ENCODE data around the gene SHCBP1. TPM values are rescaled to one million over a fixed set of nuclear protein-coding genes. Genes with fewer than 3 reads are reported as not detected.
"Not testable (repeated sequence)": the region's sequence is repeated elsewhere in the genome, so short reads cannot be mapped to it uniquely, and the experiment has no call there.

SHCBP1 gene
- total RNA-seq, 1 experiment from 2014 or later = 54.8 TPM

GRCh38 chr16:46632778-46633733 lies 11.9 kb upstream of the SHCBP1 start:
- H3K4me3 Mint-ChIP-seq (ENCODE audit: low read depth, unreplicated experiment) = no peak overlapping the region
- CTCF ChIA-PET = interaction anchor here (0.6 kb wide), 1 partner anchor 85 kb away, joined by 3 read pairs; no protein-coding TSS in a partner anchor

GRCh38 chr16:46629331-46630219 lies 8.4 kb upstream of the SHCBP1 start:
- peak; percentile 35 for DNase-seq
- CTCF ChIA-PET = interaction anchor here (1.2 kb wide), 1 partner anchor 60 kb away, joined by 5 read pairs; the partner anchor contains the start of gene ORC6
- H3K4me3 Mint-ChIP-seq (ENCODE audit: low read depth, unreplicated experiment) = no peak overlapping the region
- peaks cover 11% of the 10 kb centered on the region for H3K27me3 Mint-ChIP-seq (ENCODE audit: unreplicated experiment)
- H3K36me3 Mint-ChIP-seq (ENCODE audit: insufficient read depth, unreplicated experiment) = no peaks in the 10 kb centered on the region
- H3K4me1 Mint-ChIP-seq (ENCODE audit: low read depth, unreplicated experiment) = peaks cover 11% of the 10 kb centered on the region
- H3K27ac Mint-ChIP-seq (ENCODE audit: unreplicated experiment) = no peak overlapping the region
- TF ChIP-seq CTCF (IDR thresholded peaks at IDR 0.05; ENCODE audit: unreplicated experiment) = no peak
- intact Hi-C loops (cut with micrococcal nuclease; ENCODE audit: unreplicated experiment) = no loop called here
- no peaks in the 10 kb centered on the region for H3K9me3 Mint-ChIP-seq (ENCODE audit: low read depth, unreplicated experiment)
- BruUV-seq (replicated peaks) = no TSS peak

More at GRCh38 chr16:46632778-46633733, 11.9 kb upstream of the SHCBP1 start:
- intact Hi-C loops (cut with micrococcal nuclease; ENCODE audit: unreplicated experiment) = no loop called here
- no peak for DNase-seq
- Mint-ChIP-seq H3K4me1 (ENCODE audit: low read depth, unreplicated experiment) (peaks cover 11% of the 10 kb centered on the region), H3K27me3 (ENCODE audit: unreplicated experiment) (peaks cover 43% of the 10 kb centered on the region), H3K36me3 (ENCODE audit: insufficient read depth, unreplicated experiment) (no peaks in the 10 kb centered on the region), H3K9me3 (ENCODE audit: low read depth, unreplicated experiment) (no peaks in the 10 kb centered on the region), H3K27ac (ENCODE audit: unreplicated experiment) (no peak overlapping the region)
- BruUV-seq (replicated peaks) = no TSS peak
- no peak for TF ChIP-seq CTCF (IDR thresholded peaks at IDR 0.05; ENCODE audit: unreplicated experiment)

GRCh38 chr16:46627746-46628145 lies 6.6 kb upstream of the SHCBP1 start:
- no TSS peak for BruUV-seq (replicated peaks)
- intact Hi-C loops (cut with micrococcal nuclease; ENCODE audit: unreplicated experiment) = no loop called here
- DNase-seq = no peak
- CTCF ChIA-PET = no interaction called here
- Mint-ChIP-seq H3K4me3 (ENCODE audit: low read depth, unreplicated experiment) (no peak overlapping the region), H3K27ac (ENCODE audit: unreplicated experiment) (no peak overlapping the region), H3K9me3 (ENCODE audit: low read depth, unreplicated experiment) (no peaks in the 10 kb centered on the region), H3K27me3 (ENCODE audit: unreplicated experiment) (peaks cover 8% of the 10 kb centered on the region), H3K36me3 (ENCODE audit: insufficient read depth, unreplicated experiment) (no peaks in the 10 kb centered on the region), H3K4me1 (ENCODE audit: low read depth, unreplicated experiment) (peaks cover 11% of the 10 kb centered on the region)
- TF ChIP-seq CTCF (IDR thresholded peaks at IDR 0.05; ENCODE audit: unreplicated experiment) = no peak

- BruUV-seq (replicated peaks); H3K27ac Mint-ChIP-seq (ENCODE audit: unreplicated experiment); H3K36me3 Mint-ChIP-seq (ENCODE audit: insufficient read depth, unreplicated experiment); H3K4me3 Mint-ChIP-seq (ENCODE audit: low read depth, unreplicated experiment); DNase-seq; H3K27me3 Mint-ChIP-seq (ENCODE audit: unreplicated experiment); CTCF ChIA-PET; H3K9me3 Mint-ChIP-seq (ENCODE audit: low read depth, unreplicated experiment); intact Hi-C loops (cut with micrococcal nuclease; ENCODE audit: unreplicated experiment): not testable (repeated sequence)
- H3K4me1 Mint-ChIP-seq (ENCODE audit: low read depth, unreplicated experiment) = peaks cover 20% of the 10 kb centered on the region
Measured at GRCh38 chr16:46626681-46627080, 5.5 kb upstream of the SHCBP1 start.

GRCh38 chr16:46624862-46625261 lies 3.7 kb upstream of the SHCBP1 start:
- H3K4me3 Mint-ChIP-seq (ENCODE audit: low read depth, unreplicated experiment); H3K27me3 Mint-ChIP-seq (ENCODE audit: unreplicated experiment); CTCF ChIA-PET; BruUV-seq (replicated peaks); DNase-seq; H3K9me3 Mint-ChIP-seq (ENCODE audit: low read depth, unreplicated experiment); H3K27ac Mint-ChIP-seq (ENCODE audit: unreplicated experiment): not testable (repeated sequence)
- Mint-ChIP-seq H3K36me3 (ENCODE audit: insufficient read depth, unreplicated experiment) (peaks cover 20% of the 10 kb centered on the region), H3K4me1 (ENCODE audit: low read depth, unreplicated experiment) (peaks cover 35% of the 10 kb centered on the region)
- intact Hi-C loops (cut with micrococcal nuclease; ENCODE audit: unreplicated experiment) = loop anchor here (5.0 kb wide), 1 partner anchor 47 kb away; no protein-coding TSS in a partner anchor

- CTCF ChIA-PET; BruUV-seq (replicated peaks); H3K4me3 Mint-ChIP-seq (ENCODE audit: low read depth, unreplicated experiment); DNase-seq; H3K27me3 Mint-ChIP-seq (ENCODE audit: unreplicated experiment); H3K9me3 Mint-ChIP-seq (ENCODE audit: low read depth, unreplicated experiment); H3K27ac Mint-ChIP-seq (ENCODE audit: unreplicated experiment): not testable (repeated sequence)
- Mint-ChIP-seq H3K36me3 (ENCODE audit: insufficient read depth, unreplicated experiment) (peaks cover 20% of the 10 kb centered on the region), H3K4me1 (ENCODE audit: low read depth, unreplicated experiment) (peaks cover 35% of the 10 kb centered on the region)
- intact Hi-C loops (cut with micrococcal nuclease; ENCODE audit: unreplicated experiment) = loop anchor here (5.0 kb wide), 1 partner anchor 49 kb away; no protein-coding TSS in a partner anchor
Measured at GRCh38 chr16:46623707-46624106, 2.5 kb upstream of the SHCBP1 start.

- H3K4me3 Mint-ChIP-seq (ENCODE audit: low read depth, unreplicated experiment); H3K27ac Mint-ChIP-seq (ENCODE audit: unreplicated experiment); CTCF ChIA-PET; H3K27me3 Mint-ChIP-seq (ENCODE audit: unreplicated experiment); BruUV-seq (replicated peaks); H3K9me3 Mint-ChIP-seq (ENCODE audit: low read depth, unreplicated experiment): not testable (repeated sequence)
- peak; percentile 26 for DNase-seq
- intact Hi-C loops (cut with micrococcal nuclease; ENCODE audit: unreplicated experiment) = loop anchor here (5.0 kb wide), 1 partner anchor 49 kb away; no protein-coding TSS in a partner anchor
- Mint-ChIP-seq H3K36me3 (ENCODE audit: insufficient read depth, unreplicated experiment) (peaks cover 20% of the 10 kb centered on the region), H3K4me1 (ENCODE audit: low read depth, unreplicated experiment) (peaks cover 35% of the 10 kb centered on the region)
Measured at GRCh38 chr16:46623246-46623645, 2.1 kb upstream of the SHCBP1 start.

All from Calu3 (cell line).